Calu3 (cell line): ENCODE results near the gene KAZN. TPM values are rescaled to one million over a fixed set of nuclear protein-coding genes. Genes with fewer than 3 reads are reported as not detected.
A peak's percentile ranks its signal among the peaks of the same experiment; 100 is the strongest.

Source experiments
- BruUV-seq: library from RNA; stranded (reverse); fragments of 400-500 nt; replicated peaks from 2 replicates; lab custom pipeline; 2021; lab: Mats Ljungman, UMichigan
- CTCF ChIA-PET: fragments of 300-600 bp; sonication (Branson Sonifier 250); formaldehyde crosslinking; loops from one replicate; lab custom pipeline; 2022; ENCODE audit warnings: antibody characterized with exemption; lab: Charles Lee
- DNase-seq: peaks from one replicate; pipeline ENCODE4 v3.0.0; 2022
- H3K27ac Mint-ChIP-seq: one replicate; pipeline ENCODE4 v1.8.0; 2022; ENCODE audit warnings: mixed read lengths; ENCODE audit not compliant: unreplicated experiment
- H3K27me3 Mint-ChIP-seq: one replicate; pipeline ENCODE4 v1.8.0; 2022; ENCODE audit warnings: mixed read lengths; ENCODE audit not compliant: unreplicated experiment
- H3K36me3 Mint-ChIP-seq: one replicate; pipeline ENCODE4 v1.8.0; 2022; ENCODE audit warnings: mild to moderate bottlenecking, moderate library complexity, mixed read lengths; ENCODE audit not compliant: insufficient read depth, unreplicated experiment
- H3K4me1 Mint-ChIP-seq: one replicate; pipeline ENCODE4 v1.8.0; 2022; ENCODE audit warnings: mild to moderate bottlenecking, low read depth, mixed read lengths; ENCODE audit not compliant: unreplicated experiment
- H3K4me3 Mint-ChIP-seq: one replicate; pipeline ENCODE4 v1.8.0; 2022; ENCODE audit warnings: mild to moderate bottlenecking, low read depth, moderate library complexity, mixed read lengths; ENCODE audit not compliant: unreplicated experiment
- H3K9me3 Mint-ChIP-seq: one replicate; pipeline ENCODE4 v1.8.0; 2022; ENCODE audit warnings: low read depth, mixed read lengths; ENCODE audit not compliant: unreplicated experiment
- intact Hi-C: fragments of 100-400 bp; cut with micrococcal nuclease; formaldehyde crosslinking; loops from one replicate; pipeline ENCODE4 v1.10.0; 2022; ENCODE audit not compliant: unreplicated experiment
- total RNA-seq: library from RNA; stranded (reverse); gene quantifications from 2 replicates; pipeline ENCODE4 v1.2.3, GENCODE V29; 2022
- TF ChIP-seq, protein P1 (sequence below): fragments of 200-600 bp; IDR thresholded peaks from one replicate; pipeline ENCODE4 v1.8.0; 2022; ENCODE audit warnings: antibody characterized with exemption; ENCODE audit not compliant: unreplicated experiment

Gene KAZN
- total RNA-seq, 1 experiment from 2014 or later: 3.6 TPM

DNA sequence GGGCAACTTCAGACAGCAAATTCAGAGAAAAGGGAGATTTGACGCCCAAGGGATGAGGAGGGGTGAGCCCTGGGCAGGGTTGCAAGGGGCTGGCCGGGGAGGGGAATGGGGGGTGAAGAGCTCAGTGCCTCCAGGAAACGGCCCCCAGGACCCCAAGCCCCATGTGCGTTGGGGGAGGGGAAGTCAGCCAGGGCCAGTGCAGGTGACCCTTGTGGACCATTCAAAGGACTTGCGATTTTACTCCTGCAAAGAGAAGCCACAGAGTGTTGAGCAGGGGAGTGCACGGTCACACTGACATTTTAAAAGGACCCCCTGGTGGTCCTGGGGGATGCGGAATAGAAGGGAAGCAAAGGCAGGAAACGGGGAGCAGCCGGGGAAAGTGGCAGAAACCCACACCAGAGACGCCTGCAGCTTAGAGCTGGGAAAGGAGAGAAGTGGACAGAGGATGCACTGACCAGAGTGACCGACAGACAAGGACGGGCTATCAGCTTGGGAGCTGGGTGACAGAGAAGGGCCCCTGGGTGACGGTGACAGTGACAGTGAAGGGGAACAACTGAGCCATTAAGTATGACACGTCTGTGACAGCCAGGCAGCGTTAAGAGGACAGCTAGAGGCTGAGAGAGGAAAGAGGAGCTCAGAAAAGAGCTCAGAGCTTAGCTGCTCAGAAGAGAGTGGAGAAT lies 501.1 kb downstream of the KAZN start:
- peaks cover 21% of the 10 kb centered on the region for H3K4me1 Mint-ChIP-seq
- peaks cover 3% of the 10 kb centered on the region for H3K9me3 Mint-ChIP-seq
- CTCF ChIA-PET: no interaction called here
- no peak for DNase-seq
- intact Hi-C loops: loop anchor here (2.0 kb wide), 1 partner anchor 37 kb away; no protein-coding TSS in a partner anchor
- BruUV-seq: no TSS peak
- H3K36me3 Mint-ChIP-seq: no peaks in the 10 kb centered on the region
- TF ChIP-seq, protein P1, sequence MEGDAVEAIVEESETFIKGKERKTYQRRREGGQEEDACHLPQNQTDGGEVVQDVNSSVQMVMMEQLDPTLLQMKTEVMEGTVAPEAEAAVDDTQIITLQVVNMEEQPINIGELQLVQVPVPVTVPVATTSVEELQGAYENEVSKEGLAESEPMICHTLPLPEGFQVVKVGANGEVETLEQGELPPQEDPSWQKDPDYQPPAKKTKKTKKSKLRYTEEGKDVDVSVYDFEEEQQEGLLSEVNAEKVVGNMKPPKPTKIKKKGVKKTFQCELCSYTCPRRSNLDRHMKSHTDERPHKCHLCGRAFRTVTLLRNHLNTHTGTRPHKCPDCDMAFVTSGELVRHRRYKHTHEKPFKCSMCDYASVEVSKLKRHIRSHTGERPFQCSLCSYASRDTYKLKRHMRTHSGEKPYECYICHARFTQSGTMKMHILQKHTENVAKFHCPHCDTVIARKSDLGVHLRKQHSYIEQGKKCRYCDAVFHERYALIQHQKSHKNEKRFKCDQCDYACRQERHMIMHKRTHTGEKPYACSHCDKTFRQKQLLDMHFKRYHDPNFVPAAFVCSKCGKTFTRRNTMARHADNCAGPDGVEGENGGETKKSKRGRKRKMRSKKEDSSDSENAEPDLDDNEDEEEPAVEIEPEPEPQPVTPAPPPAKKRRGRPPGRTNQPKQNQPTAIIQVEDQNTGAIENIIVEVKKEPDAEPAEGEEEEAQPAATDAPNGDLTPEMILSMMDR: no peak
- no peak overlapping the region for H3K4me3 Mint-ChIP-seq
- peaks cover 40% of the 10 kb centered on the region for H3K27me3 Mint-ChIP-seq
- no peak overlapping the region for H3K27ac Mint-ChIP-seq

DNA sequence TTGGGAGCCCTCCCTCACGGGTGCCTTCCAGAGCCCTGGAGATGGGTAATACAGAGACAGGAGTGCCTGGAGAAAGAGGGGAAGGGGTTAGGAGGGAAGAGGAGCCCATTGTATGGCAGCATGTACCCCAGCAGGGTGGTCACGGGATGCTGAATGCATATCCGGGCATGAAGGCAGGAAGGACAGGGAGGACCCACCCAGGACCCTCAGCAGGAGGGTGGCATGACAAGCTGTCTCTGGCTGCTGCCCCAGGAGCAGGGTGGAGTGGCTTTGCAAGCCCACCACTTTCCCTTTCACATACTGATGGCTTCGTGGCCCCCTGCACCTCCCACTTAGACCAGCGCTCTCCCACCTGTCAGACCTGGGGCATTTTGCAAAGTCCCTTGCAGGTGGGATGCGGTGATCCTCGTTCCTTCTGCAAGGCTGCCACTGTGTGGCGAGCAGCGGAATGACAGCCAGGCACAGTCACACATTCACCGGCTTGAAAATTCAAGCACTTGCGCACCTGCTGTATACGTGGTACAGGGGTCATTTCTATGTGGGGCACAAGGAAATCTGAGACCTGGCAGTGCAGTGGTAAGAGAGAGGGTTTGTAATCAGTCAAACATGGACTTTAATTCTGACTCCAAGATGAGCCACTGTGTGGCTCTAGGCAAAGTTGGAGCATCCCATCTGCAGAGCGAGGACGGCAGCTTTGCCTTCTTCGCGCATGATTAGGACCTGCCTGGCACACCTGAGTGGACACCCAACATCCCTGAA lies 501.8 kb downstream of the KAZN start:
- peaks cover 40% of the 10 kb centered on the region for H3K27me3 Mint-ChIP-seq
- peak; percentile 70 for DNase-seq
- H3K4me3 Mint-ChIP-seq: no peak overlapping the region
- TF ChIP-seq, protein P1: peak; percentile 85
- intact Hi-C loops: loop anchor here (2.0 kb wide), 1 partner anchor 37 kb away; no protein-coding TSS in a partner anchor
- no TSS peak for BruUV-seq
- H3K27ac Mint-ChIP-seq: no peak overlapping the region
- CTCF ChIA-PET: no interaction called here
- peaks cover 3% of the 10 kb centered on the region for H3K9me3 Mint-ChIP-seq
- peaks cover 21% of the 10 kb centered on the region for H3K4me1 Mint-ChIP-seq
- H3K36me3 Mint-ChIP-seq: no peaks in the 10 kb centered on the region

DNA sequence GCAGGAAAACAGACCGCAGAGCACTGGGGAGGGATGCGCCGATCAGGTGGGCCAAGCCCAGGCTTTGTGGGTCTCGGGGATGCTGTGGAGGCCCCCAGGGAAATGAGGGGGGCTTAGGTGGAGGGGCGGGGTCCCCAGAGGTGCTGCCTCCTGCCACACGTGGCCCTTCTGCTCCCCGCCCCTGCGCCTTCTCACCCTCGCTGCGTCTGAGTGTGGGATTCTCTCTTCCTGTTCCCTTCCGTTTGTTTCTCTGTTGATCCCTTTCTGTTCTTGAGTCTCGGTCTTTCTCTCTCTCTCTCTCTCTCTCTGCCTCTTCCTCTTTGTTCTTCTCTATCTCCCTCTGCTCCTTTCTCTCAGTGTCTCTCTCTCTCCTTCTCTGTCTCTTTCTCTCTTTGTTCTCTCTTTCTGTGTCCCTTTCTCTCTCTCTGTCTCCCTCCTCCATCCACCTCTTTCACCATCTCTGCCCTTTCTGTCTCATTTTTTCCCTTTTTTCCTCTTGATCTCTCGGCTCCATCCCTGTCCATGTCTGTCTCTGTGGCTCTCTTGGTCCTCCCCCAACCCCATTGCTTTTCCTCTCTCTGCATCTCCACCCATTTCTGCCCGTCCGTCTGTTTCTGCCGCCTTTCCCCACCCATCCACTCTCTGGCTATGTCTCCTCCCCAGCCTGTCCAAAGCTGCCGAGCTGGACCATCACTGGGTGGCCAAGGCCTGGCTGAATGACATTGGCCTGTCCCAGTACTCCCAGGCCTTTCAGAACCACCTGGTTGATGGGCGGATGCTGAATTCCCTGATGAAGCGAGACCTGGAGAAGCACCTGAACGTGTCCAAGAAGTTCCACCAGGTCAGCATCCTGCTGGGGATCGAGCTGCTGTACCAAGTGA lies 502.6 kb downstream of the KAZN start:
- no peaks in the 10 kb centered on the region for H3K36me3 Mint-ChIP-seq
- no peak overlapping the region for H3K4me3 Mint-ChIP-seq
- DNase-seq: no peak
- TF ChIP-seq, protein P1: no peak
- H3K27ac Mint-ChIP-seq: no peak overlapping the region
- H3K27me3 Mint-ChIP-seq: peaks cover 40% of the 10 kb centered on the region
- peaks cover 3% of the 10 kb centered on the region for H3K9me3 Mint-ChIP-seq
- intact Hi-C loops: loop anchor here (2.0 kb wide), 1 partner anchor 38 kb away; no protein-coding TSS in a partner anchor
- CTCF ChIA-PET: no interaction called here
- H3K4me1 Mint-ChIP-seq: peaks cover 21% of the 10 kb centered on the region
- no TSS peak for BruUV-seq

DNA sequence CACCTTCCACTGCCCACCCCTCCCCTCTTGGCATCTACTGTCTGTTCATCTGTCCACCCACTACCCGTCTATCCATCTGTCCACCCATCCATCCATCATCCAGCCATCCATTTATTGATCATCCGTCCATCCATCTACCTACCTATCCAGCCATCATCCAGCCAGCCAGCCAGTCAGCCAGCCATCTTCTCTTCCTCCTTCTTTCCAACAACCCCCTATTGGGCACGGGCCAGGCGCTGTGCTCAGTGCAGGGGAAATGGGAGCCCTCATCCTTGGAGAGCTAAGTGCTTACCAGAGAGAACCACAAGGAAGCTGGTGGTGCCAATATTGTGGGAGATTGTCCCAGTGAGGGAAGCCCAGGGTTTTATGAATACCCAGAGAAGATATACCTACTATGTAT lies 503.3 kb downstream of the KAZN start:
- no peak overlapping the region for H3K27ac Mint-ChIP-seq
- H3K4me1 Mint-ChIP-seq: peaks cover 26% of the 10 kb centered on the region
- no TSS peak for BruUV-seq
- CTCF ChIA-PET: interaction anchor here (0.5 kb wide), 1 partner anchor 1344 kb away, joined by 7 read pairs; no protein-coding TSS in a partner anchor
- peaks cover 3% of the 10 kb centered on the region for H3K9me3 Mint-ChIP-seq
- no peak for DNase-seq
- H3K4me3 Mint-ChIP-seq: no peak overlapping the region
- intact Hi-C loops: loop anchor here (2.0 kb wide), 1 partner anchor 39 kb away; no protein-coding TSS in a partner anchor
- peaks cover 40% of the 10 kb centered on the region for H3K27me3 Mint-ChIP-seq
- TF ChIP-seq, protein P1: no peak
- H3K36me3 Mint-ChIP-seq: no peaks in the 10 kb centered on the region
